ENCODE data around the gene SLIT1.
A peak's percentile ranks its signal among the peaks of the same experiment; 100 is the strongest.
"Not testable (repeated sequence)": the region's sequence is repeated elsewhere in the genome, so short reads cannot be mapped to it uniquely, and the experiment has no call there.

Gene SLIT1

DNA sequence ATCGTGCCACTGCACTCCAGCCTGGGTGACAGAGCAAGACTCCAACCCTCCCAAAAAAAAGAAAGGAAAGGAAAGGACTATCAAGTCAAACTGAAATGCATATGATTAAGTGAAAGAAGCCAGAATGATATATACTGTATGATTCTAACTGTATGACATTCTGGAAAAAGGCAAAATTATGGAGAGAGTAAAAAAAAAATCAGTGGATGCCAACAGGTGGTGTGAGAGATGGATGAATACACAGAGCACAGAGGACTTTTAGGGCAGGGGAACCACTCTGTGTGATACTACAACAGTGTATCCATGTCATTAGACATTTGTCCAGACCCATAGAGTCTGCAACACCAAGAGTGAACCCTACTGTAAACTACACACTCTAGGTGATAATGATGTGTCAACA is 99.2 kb downstream of the SLIT1 start:
- no peak for TF ChIP-seq CTCF (IDR thresholded peaks at IDR 0.05; ENCODE audit: insufficient read depth, low read depth, low read length, missing control alignments)
- H3K4me3 ChIP-seq (ENCODE audit: low read length), result no peak overlapping the region
- no peak for DNase-seq (ENCODE audit: low read depth)

DNA sequence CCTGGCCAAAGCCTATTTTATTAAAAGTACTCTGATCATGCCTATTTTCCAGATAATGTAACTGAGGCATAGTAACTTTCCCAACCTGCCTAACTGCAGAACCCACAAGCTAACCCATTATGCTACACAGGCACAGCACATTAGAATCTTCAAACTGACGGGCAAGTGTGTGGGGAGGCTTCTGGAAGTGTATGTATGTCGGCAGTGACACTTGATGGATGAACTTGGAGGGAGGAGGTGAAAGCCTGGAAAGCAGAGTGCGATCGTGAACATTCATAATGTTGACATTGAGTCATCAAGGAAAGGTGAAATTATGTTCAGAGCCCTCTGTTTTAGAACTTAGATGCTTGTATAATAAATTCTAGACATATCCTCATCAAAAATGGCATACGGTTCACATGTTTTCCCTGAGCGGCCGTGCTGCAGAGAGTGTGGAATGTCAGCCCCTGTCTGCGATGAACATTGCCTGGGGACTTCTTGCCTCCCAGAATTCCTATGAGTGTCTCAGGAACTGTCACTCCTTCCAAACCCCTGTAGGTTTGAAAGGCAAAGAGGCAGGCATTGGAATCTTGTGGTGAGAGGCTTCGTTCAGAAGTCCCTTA is 102.4 kb downstream of the SLIT1 start:
- no peak for DNase-seq (ENCODE audit: low read depth)
- H3K4me3 ChIP-seq (ENCODE audit: low read length), result no peak overlapping the region
- TF ChIP-seq CTCF (IDR thresholded peaks at IDR 0.05; ENCODE audit: insufficient read depth, low read depth, low read length, missing control alignments), result no peak

- not testable (repeated sequence) for H3K4me3 ChIP-seq (ENCODE audit: low read length); DNase-seq (ENCODE audit: low read depth)
Measured at GRCh38 chr10:97082575-97082974, 103.2 kb downstream of the SLIT1 start.

DNA sequence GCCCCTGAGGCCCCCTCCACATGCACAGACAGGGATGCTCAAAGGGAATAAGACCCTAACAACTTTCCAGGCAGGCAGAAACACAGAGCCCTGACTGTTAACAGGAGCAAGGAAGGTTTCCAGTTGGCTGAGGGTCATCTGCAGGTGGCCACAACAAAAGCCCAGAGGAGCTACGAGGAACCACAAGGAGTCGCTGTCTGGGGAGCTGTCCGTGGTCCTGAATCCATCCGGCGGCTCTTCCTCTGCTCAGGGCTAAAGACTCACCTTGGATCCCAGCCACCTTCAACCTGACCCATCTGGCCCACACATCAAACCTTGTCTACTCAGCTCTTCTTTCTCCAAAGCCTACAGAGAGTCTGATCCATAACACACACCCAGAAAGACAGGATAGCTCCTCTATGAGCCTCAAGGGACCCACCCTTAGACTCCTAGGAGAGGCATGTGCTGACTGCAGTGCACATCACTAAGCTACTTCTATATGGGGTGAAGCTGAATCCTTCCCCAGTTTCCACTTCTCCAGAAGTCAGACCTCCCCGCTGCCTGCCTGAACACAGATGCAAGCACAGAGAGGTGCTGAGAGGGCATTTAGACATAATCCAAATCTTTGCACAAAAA is 104.0 kb downstream of the SLIT1 start:
- TF ChIP-seq CTCF (IDR thresholded peaks at IDR 0.05; ENCODE audit: insufficient read depth, low read depth, low read length, missing control alignments), result peak; percentile 86
- H3K4me3 ChIP-seq (ENCODE audit: low read length), result no peak overlapping the region
- peak; percentile 73 for DNase-seq (ENCODE audit: low read depth)

GRCh38 chr10:97080051-97080776 is 105.5 kb downstream of the SLIT1 start:
- no peak for TF ChIP-seq CTCF (IDR thresholded peaks at IDR 0.05; ENCODE audit: insufficient read depth, low read depth, low read length, missing control alignments)
- H3K4me3 ChIP-seq (ENCODE audit: low read length), result no peak overlapping the region
- no peak for DNase-seq (ENCODE audit: low read depth)

DNA sequence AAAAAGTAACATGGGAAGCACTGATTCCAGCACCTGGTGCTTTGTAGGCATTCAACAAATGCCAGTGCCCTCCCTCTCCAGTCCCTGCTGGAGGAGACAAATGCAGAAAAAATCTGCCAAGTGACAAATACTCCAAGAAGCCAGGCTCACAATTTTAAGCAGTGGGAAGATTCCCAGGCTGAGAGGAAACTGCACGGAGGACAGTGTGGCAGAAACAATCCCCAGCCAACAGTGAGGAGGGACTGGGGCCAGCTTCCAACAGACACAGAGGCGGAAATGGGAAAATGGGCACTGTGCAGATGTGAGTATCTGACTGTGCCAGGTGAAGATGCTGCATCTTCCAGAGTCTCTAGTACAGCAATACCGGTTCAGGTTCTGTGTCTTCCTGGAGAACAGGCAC is 106.3 kb downstream of the SLIT1 start:
- DNase-seq (ENCODE audit: low read depth), result no peak
- no peak for TF ChIP-seq CTCF (IDR thresholded peaks at IDR 0.05; ENCODE audit: insufficient read depth, low read depth, low read length, missing control alignments)
- H3K4me3 ChIP-seq (ENCODE audit: low read length), result no peak overlapping the region

DNA sequence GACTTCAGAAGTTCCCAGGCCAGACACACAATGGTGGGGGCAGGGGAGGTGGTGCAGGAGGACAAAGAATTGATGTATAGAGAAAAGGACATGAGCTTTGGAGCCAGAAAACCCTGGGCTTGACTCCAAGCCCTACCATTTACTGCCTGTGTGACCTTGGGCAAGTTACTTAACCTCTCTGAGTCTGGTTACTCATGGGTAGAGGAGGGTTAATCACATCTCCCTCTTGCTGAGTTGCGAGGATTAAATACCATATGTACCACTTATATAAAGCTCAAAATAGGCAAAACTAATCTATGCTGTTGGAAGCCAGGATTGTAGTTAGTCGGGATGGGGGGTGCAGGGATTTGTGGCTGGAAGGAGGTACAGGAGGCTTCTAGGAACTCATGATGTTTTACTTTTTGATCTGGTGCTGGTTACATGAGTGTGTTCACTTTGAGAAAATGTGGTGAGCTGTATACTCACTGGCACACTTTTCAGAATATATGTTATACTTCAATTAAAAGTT is 106.8 kb downstream of the SLIT1 start:
- DNase-seq (ENCODE audit: low read depth), result no peak
- no peak for TF ChIP-seq CTCF (IDR thresholded peaks at IDR 0.05; ENCODE audit: insufficient read depth, low read depth, low read length, missing control alignments)
- no peak overlapping the region for H3K4me3 ChIP-seq (ENCODE audit: low read length)

All from epithelial cell of esophagus (primary cell).